K562 (cell line): ENCODE measurements around the gene CALM3. TPM values are rescaled to one million over a fixed set of nuclear protein-coding genes. Genes with fewer than 3 reads are reported as not detected.

Experiments used
- BCOR ChIP-seq: fragments of 450-650 bp; IDR thresholded peaks from 2 replicates; pipeline ENCODE4 v1.6.1; 2016
- BHLHE40 ChIP-seq: IDR thresholded peaks from 2 replicates; pipeline ENCODE4 v1.6.1; 2011; ENCODE audit warnings: low read length, improper control_type of control experiment
- CHD2 ChIP-seq: IDR thresholded peaks from 2 replicates; pipeline ENCODE4 v1.6.1; 2011; ENCODE audit warnings: low read depth, low read length
- CXXC5 ChIP-seq: fragments of 250-450 bp; sonication (Bioruptor Pico); IDR thresholded peaks from 2 replicates; pipeline ENCODE4 v1.8.0; 2022; ENCODE audit warnings: inconsistent platforms, mild to moderate bottlenecking, moderate library complexity
- ESRRB ChIP-seq: fragments of 250-450 bp; sonication (Bioruptor Pico); IDR thresholded peaks from 2 replicates; pipeline ENCODE4 v1.5.0; 2020; ENCODE audit warnings: mild to moderate bottlenecking, moderate library complexity, borderline replicate concordance
- FOXJ3 ChIP-seq: sonication (generic); formaldehyde crosslinking; IDR thresholded peaks from 2 replicates; pipeline ENCODE4 v1.4.0; 2020; ENCODE audit warnings: mild to moderate bottlenecking, missing genetic modification reagents
- FUS ChIP-seq: fragments of 200-400 bp; formaldehyde crosslinking; optimal IDR thresholded peaks from 2 replicates; pipeline ENCODE3; 2017; ENCODE audit warnings: low read depth, low read length
- GATAD2A ChIP-seq: fragments of 450-650 bp; IDR thresholded peaks from 2 replicates; pipeline ENCODE4 v1.6.1; 2017
- KDM2B ChIP-seq: fragments of 250-450 bp; sonication (Bioruptor Pico); IDR thresholded peaks from 2 replicates; pipeline ENCODE4 v1.8.0; 2021; ENCODE audit warnings: mild to moderate bottlenecking, moderate library complexity
- NCOA2 ChIP-seq, 2 experiments: fragments of 450-650 bp; IDR thresholded peaks; 2 replicates each; pipeline ENCODE4 v1.6.1; 2018; ENCODE audit warnings: mild to moderate bottlenecking in 2 of 2, moderate library complexity in 1 of 2; ENCODE audit not compliant: partially characterized antibody in 2 of 2
- NR2C1 ChIP-seq, 2 experiments: fragments of 450-650 bp; IDR thresholded peaks; 2 replicates each; pipeline ENCODE4 v1.6.1; 2017; ENCODE audit warnings: mild to moderate bottlenecking in 2 of 2, antibody characterized with exemption in 1 of 2, inconsistent platforms in 1 of 2, missing compliant biosample characterization in 1 of 2, missing genetic modification characterization in 1 of 2
- SREBF1 ChIP-seq: fragments of 150-350 bp; IDR thresholded peaks from 2 replicates; pipeline ENCODE4 v1.6.1; 2014; ENCODE audit warnings: antibody characterized with exemption, low read depth, low read length, borderline replicate concordance
- ZBTB17 ChIP-seq: fragments of 450-650 bp; formaldehyde crosslinking; IDR thresholded peaks from 2 replicates; pipeline ENCODE4 v1.4.0; 2020; ENCODE audit warnings: mild to moderate bottlenecking
- ZNF146 ChIP-seq: IDR thresholded peaks from one replicate; pipeline ENCODE4 v1.6.1; 2018; ENCODE audit warnings: missing compliant biosample characterization; ENCODE audit not compliant: unreplicated experiment
- ZNF175 ChIP-seq: fragments of 200-800 bp; sonication (Bioruptor generic); IDR thresholded peaks from 2 replicates; pipeline ENCODE4 v1.6.1; 2016; ENCODE audit warnings: low read depth, mild to moderate bottlenecking, missing genetic modification characterization, missing compliant biosample characterization
- ZNF184 ChIP-seq: sonication (generic); formaldehyde crosslinking; IDR thresholded peaks from 2 replicates; pipeline ENCODE4 v1.5.0; 2020; ENCODE audit warnings: missing genetic modification reagents
- ZNF212 ChIP-seq: fragments of 450-650 bp; formaldehyde crosslinking; IDR thresholded peaks from 2 replicates; pipeline ENCODE4 v1.4.0; 2020; ENCODE audit warnings: mild to moderate bottlenecking
- ZNF354B ChIP-seq: fragments of 250-450 bp; sonication (Bioruptor Pico); IDR thresholded peaks from 2 replicates; pipeline ENCODE4 v1.4.0; 2020
- polyA plus RNA-seq, 8 experiments: library from polyadenylated mRNA; depleted of rRNA in 4 of 8; stranded (reverse) in 5 of 8; unstranded in 3 of 8; fragments of >200 nt; fragmentation: Nextera tagmentation in 2 of 8; fragmentation: Illumina TruSeq in 1 of 8; extraction: Ambion mirVana in 2 of 8; extraction: Trizol in 1 of 8; gene quantifications; 2 replicates each; pipeline versions ENCODE4 v1.2.1 to v1.2.3, GENCODE V29; 2011 to 2014; ENCODE audit warnings: inconsistent platforms in 1 of 8, missing spikeins in 1 of 8
- total RNA-seq, 7 experiments: library from RNA; depleted of rRNA in 6 of 7; stranded (reverse); fragments of >200 nt in 6 of 7; fragmentation: Illumina TruSeq in 2 of 7; extraction: Trizol in 2 of 7; gene quantifications; 2 replicates each; pipeline versions ENCODE4 v1.2.1 to v1.2.3, GENCODE V29; 2011 to 2021; ENCODE audit warnings: low replicate concordance in 1 of 7
- TF ChIP-seq, protein P1 (sequence below): sonication (generic); formaldehyde crosslinking; IDR thresholded peaks from 2 replicates; pipeline ENCODE4 v1.5.0; 2020; ENCODE audit warnings: missing genetic modification reagents
- TF ChIP-seq, protein P2 (sequence below): IDR thresholded peaks from 3 replicates; pipeline ENCODE4 v1.6.1; 2011; ENCODE audit warnings: borderline replicate concordance, mild to moderate bottlenecking; ENCODE audit not compliant: insufficient read length, insufficient read depth
- TF ChIP-seq, protein P3 (sequence below): fragments of 250-450 bp; sonication (Bioruptor Pico); IDR thresholded peaks from 2 replicates; pipeline ENCODE4 v1.5.1; 2021; ENCODE audit warnings: mild to moderate bottlenecking
- TF ChIP-seq, protein P4 (sequence below): fragments of 450-650 bp; formaldehyde crosslinking; IDR thresholded peaks from 2 replicates; pipeline ENCODE4 v1.4.0; 2022; ENCODE audit warnings: mild to moderate bottlenecking, moderate library complexity
- TF ChIP-seq, protein P5 (sequence below): sonication (generic); formaldehyde crosslinking; IDR thresholded peaks from 2 replicates; pipeline ENCODE4 v1.8.1; 2022; ENCODE audit warnings: missing genetic modification reagents

The CALM3 gene
- total and polyA plus RNA-seq, 9 of the 15 experiments (the other 6 are each of a cell fraction or from before 2014, with no cell fraction given) = 34.6 to 350 (median 156) TPM

DNA sequence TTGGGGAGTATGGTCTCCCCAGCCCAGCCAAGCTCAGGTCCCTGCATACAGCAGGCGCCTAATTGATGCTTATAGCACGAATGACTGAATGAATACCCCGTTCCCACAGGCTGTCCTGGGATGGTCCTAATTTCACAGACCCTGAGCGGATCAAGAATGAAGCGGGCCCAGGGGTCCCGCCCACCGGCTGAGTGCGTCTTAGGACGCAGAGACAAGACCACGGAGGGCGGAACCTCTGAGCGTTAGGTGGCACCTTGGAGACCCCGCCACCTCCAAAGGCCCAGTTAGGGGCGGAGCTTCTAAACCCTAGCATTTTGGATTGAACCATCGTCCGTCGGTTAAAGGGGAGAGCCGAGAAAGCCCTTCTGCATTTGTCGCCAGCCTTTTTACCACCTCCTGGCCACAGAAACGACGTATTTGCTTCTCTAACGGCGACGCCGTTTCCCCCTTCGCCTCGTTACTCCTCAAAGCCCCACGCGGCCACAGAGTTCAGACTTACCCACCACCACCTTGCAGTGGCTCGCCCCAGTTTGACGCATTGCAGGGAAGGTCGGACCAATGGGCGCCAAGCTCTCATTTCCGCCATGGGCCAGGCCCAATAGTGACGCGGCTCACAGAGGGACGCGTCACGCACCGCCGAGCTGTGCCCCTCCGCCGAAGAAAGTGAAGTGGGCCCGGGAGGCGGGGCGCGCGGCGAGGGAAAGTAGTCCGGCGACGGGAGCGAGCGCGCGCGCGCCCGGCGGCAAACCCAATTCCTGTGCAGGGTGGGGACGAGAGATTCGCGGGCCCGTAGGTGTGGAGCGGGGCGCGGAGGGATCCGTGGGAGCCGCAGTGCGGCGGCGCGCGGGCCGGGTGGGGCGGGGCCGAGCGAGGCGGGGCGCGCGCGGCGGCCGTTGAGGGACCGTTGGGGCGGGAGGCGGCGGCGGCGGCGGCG lies 479 bp upstream of the CALM3 start (continued):
- TF ChIP-seq, protein P1, sequence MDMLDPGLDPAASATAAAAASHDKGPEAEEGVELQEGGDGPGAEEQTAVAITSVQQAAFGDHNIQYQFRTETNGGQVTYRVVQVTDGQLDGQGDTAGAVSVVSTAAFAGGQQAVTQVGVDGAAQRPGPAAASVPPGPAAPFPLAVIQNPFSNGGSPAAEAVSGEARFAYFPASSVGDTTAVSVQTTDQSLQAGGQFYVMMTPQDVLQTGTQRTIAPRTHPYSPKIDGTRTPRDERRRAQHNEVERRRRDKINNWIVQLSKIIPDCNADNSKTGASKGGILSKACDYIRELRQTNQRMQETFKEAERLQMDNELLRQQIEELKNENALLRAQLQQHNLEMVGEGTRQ = no peak
- TF ChIP-seq, protein P2, sequence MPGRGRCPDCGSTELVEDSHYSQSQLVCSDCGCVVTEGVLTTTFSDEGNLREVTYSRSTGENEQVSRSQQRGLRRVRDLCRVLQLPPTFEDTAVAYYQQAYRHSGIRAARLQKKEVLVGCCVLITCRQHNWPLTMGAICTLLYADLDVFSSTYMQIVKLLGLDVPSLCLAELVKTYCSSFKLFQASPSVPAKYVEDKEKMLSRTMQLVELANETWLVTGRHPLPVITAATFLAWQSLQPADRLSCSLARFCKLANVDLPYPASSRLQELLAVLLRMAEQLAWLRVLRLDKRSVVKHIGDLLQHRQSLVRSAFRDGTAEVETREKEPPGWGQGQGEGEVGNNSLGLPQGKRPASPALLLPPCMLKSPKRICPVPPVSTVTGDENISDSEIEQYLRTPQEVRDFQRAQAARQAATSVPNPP = no peak
- TF ChIP-seq ZNF354B (no peak), ZNF146 (CRISPR knock-in tag) (no peak), SREBF1 (peak; percentile 91), CXXC5 (peak; percentile 99), GATAD2A (peak; percentile 84; the same call in 1 of the 2 replicates), NCOA2 (IDR thresholded peaks at IDR 0.05; ENCODE audit: partially characterized antibody in 2 of 2) (no peak), ZNF175 (CRISPR knock-in tag) (peak; percentile 96), FUS (no peak), NR2C1 (IDR thresholded peaks at IDR 0.05) (no peak), NR2C1 (tag; IDR thresholded peaks at IDR 0.05) (0 out of 2 replicates have a peak, but pooled peaks have one; percentile 40), BHLHE40 (peak; percentile 93), BCOR (peak; percentile 98), FOXJ3 (CRISPR knock-in tag) (no peak), ZBTB17 (peak; percentile 13; the same call in 1 of the 2 replicates), ZNF184 (CRISPR knock-in tag) (no peak), KDM2B (CRISPR knock-in tag) (peak; percentile 90), ZNF212 (no peak), CHD2 (peak; percentile 94), ESRRB (CRISPR knock-in tag) (no peak)
- TF ChIP-seq, protein P3, sequence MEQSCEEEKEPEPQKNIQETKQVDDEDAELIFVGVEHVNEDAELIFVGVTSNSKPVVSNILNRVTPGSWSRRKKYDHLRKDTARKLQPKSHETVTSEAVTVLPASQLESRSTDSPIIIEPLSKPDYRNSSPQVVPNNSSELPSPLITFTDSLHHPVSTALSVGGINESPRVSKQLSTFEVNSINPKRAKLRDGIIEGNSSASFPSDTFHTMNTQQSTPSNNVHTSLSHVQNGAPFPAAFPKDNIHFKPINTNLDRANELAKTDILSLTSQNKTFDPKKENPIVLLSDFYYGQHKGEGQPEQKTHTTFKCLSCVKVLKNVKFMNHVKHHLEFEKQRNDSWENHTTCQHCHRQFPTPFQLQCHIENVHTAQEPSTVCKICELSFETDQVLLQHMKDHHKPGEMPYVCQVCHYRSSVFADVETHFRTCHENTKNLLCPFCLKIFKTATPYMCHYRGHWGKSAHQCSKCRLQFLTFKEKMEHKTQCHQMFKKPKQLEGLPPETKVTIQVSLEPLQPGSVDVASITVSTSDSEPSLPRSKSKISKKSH (CRISPR knock-in tag) = no peak
- TF ChIP-seq, protein P4, sequence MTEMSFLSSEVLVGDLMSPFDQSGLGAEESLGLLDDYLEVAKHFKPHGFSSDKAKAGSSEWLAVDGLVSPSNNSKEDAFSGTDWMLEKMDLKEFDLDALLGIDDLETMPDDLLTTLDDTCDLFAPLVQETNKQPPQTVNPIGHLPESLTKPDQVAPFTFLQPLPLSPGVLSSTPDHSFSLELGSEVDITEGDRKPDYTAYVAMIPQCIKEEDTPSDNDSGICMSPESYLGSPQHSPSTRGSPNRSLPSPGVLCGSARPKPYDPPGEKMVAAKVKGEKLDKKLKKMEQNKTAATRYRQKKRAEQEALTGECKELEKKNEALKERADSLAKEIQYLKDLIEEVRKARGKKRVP = no peak
- TF ChIP-seq, protein P5, sequence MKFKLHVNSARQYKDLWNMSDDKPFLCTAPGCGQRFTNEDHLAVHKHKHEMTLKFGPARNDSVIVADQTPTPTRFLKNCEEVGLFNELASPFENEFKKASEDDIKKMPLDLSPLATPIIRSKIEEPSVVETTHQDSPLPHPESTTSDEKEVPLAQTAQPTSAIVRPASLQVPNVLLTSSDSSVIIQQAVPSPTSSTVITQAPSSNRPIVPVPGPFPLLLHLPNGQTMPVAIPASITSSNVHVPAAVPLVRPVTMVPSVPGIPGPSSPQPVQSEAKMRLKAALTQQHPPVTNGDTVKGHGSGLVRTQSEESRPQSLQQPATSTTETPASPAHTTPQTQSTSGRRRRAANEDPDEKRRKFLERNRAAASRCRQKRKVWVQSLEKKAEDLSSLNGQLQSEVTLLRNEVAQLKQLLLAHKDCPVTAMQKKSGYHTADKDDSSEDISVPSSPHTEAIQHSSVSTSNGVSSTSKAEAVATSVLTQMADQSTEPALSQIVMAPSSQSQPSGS = no peak
